LNCaP clone FGC (cell line): ENCODE data around the gene NDUFV2.

Experiments
- DNase-seq: peaks from one replicate; pipeline ENCODE4 v3.0.0-alpha.2; 2011; ENCODE audit warnings: low read depth
- H3K4me3 ChIP-seq: 2 replicates; pipeline ENCODE4 v1.5.1; 2011; ENCODE audit warnings: mild to moderate bottlenecking, low read depth, low read length, control low read depth
- CTCF ChIP-seq: IDR thresholded peaks from 2 replicates; pipeline ENCODE4 v1.5.1; 2012; ENCODE audit warnings: mild to moderate bottlenecking; ENCODE audit not compliant: control insufficient read depth, insufficient read depth; ENCODE audit errors: extremely low read depth

Gene NDUFV2

GRCh38 chr18:9079818-9080528 lies 22.5 kb upstream of the NDUFV2 start:
- no peak overlapping the region for H3K4me3 ChIP-seq
- DNase-seq: no peak
- no peak for TF ChIP-seq CTCF

DNA sequence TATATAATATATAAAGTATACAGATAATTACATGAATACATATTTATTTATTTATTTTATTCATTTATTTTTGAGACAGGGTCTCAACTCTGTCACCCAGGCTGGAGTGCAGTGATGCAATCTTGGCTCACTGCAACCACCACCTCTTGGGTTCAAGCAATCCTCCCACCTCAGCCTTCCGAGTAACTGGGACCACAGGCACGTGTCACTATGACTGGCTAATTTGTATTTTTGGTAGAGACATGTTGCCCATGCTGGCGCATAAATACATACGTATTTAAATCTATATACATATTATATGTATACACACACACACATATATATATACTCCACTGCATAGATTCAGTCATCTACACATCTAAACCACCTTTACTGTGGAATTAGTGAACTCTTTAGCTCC lies 20.6 kb upstream of the NDUFV2 start:
- no peak for DNase-seq
- no peak for TF ChIP-seq CTCF
- H3K4me3 ChIP-seq: no peak overlapping the region

DNA sequence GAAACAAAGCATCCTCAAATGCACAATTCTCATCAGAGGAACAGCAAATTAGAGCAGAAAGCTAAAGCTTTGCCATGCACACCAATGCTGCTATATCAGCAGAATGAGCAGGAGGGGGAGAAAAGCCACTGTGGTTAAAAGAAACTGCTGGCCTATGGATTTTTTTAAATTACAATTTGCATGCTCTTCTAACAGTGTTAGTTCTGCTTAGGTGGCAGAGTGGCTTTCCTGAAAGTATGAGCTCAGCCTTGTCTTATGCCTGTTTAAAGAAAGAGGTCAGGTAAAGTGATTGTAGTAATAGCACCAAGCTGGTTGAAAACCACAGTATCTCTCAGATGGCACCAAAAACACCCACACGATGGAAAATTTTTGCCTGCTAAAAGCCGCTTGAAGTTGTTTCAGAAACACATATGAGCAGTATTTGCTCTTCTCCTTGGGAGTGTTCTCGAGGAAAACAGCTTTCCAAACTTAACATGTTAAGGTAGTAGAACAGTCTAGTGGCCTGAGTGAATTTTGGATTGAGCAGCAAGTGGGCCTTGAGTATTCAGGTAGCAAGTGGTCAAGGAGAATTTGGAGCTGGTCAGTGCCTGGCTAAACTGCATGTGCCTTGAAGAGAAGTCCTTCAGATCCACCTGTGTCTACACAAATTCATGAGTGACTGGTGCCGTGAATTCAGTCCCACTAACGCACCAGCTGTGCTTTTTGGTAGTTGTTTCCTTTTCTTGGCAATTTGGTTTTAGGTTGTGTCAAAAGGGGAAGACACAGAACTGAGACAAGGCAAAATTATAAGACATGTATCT lies 19.6 kb upstream of the NDUFV2 start:
- H3K4me3 ChIP-seq: no peak overlapping the region
- no peak for DNase-seq
- no peak for TF ChIP-seq CTCF

DNA sequence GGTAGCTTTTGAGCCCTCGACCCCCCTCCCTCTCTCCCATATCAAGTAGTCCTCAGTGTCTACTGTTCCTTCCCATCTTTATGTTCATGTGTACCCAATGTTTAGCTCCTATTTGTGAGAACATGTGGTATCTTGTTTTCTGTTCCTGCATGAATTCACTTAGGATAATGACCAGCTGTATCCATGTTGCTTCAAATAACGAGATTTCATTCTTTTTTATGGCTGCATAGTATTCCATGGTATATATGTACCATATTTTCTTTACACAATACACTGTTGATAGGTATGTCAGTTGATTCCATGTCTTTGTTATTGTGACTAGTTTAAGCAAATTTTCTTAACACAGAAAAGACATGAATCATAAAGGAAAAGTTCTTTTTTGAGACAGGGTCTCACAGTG lies 16.5 kb upstream of the NDUFV2 start:
- no peak for DNase-seq
- TF ChIP-seq CTCF: no peak
- no peak overlapping the region for H3K4me3 ChIP-seq

DNA sequence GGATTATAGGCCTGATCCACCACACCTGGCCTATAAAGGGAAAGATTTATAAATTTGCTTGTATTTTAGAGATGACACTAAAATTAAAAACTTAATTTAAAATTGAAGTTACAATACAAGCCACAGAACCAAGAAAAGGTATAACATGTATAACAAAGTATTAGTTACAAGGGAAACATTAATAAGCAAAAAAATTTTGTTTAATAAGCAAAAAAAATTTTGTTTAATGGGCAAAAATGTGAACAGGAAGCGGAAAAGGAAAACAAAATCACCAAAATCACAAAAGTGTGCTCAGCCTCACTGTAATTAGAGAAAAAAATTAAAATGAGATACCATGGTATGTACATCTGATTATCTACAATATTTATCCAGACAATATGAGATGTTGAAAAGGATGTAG lies 15.9 kb upstream of the NDUFV2 start:
- TF ChIP-seq CTCF: no peak
- no peak overlapping the region for H3K4me3 ChIP-seq
- no peak for DNase-seq

DNA sequence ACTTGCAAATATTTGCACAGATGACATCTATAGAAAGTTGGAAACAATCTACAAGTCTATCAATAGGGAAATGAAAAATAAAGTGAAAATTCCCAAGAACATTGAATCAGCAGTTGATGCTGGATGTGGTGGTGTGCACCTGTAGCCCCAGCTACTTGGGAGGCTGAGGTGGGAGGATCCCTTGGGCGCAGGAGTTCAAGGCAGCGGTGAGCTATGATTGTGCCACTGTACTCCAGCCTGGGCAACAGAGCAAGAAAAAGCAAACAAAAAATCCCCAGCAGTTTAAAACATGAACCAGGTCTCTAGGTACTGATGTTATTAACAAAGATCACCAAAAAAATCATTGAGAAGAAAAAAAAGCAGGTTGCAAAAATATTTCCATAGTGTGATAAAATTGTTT lies 15.4 kb upstream of the NDUFV2 start:
- H3K4me3 ChIP-seq: no peak overlapping the region
- TF ChIP-seq CTCF: no peak
- DNase-seq: no peak
